Keratinocyte (primary cell): ENCODE data around the gene SYNGR1.

Experiments
- CTCF ChIP-seq, 3 experiments: IDR thresholded peaks in 1 of 3; conservative IDR thresholded peaks in 1 of 3; optimal IDR thresholded peaks in 1 of 3; 2 replicates in 2 of 3; 3 replicates in 1 of 3; pipeline versions ENCODE3 to v1.5.1; 2011; ENCODE audit warnings: low read length in 3 of 3, mild to moderate bottlenecking in 3 of 3, moderate library complexity in 2 of 3, control low read depth in 1 of 3, inconsistent platforms in 1 of 3; ENCODE audit not compliant: insufficient read depth in 2 of 3; ENCODE audit errors: extremely low read depth in 1 of 3
- EZH2 ChIP-seq: IDR thresholded peaks from one replicate; pipeline ENCODE4 v1.6.1; 2012; ENCODE audit warnings: inconsistent platforms, mild to moderate bottlenecking, low read length, moderate library complexity

GRCh38 chr22:39381009-39381755 lies 31.4 kb downstream of the SYNGR1 start:
- no peak for TF ChIP-seq CTCF (optimal IDR thresholded peaks at IDR 0.05 in 1 of 3, IDR thresholded peaks at IDR 0.05 in 1 of 3, conservative IDR thresholded peaks at IDR 0.05 in 1 of 3; ENCODE audit: extremely low read depth in 1 of 3, insufficient read depth in 2 of 3, low read length in 3 of 3)
- TF ChIP-seq EZH2, result no peak
